HepG2 (cell line): ENCODE results near the gene SSC4D. TPM values are rescaled to one million over a fixed set of nuclear protein-coding genes. Genes with fewer than 3 reads are reported as not detected.
A peak's percentile ranks its signal among the peaks of the same experiment; 100 is the strongest.

ENCODE experiments used
- CBX1 ChIP-seq: IDR thresholded peaks from one replicate; pipeline ENCODE4 v1.6.1; 2016; ENCODE audit warnings: antibody characterized with exemption, low read depth
- HDAC6 ChIP-seq: fragments of 200-600 bp; sonication (generic); IDR thresholded peaks from 2 replicates; pipeline ENCODE4 v1.7.0; 2017; ENCODE audit warnings: mild to moderate bottlenecking, antibody characterized with exemption, low read length, low read depth
- HMG20A ChIP-seq: IDR thresholded peaks from 2 replicates; pipeline ENCODE4 v1.6.1; 2016; ENCODE audit warnings: borderline replicate concordance
- KDM2A ChIP-seq: sonication (generic); formaldehyde crosslinking; IDR thresholded peaks from 2 replicates; pipeline ENCODE4 v1.4.0; 2020; ENCODE audit warnings: low read depth, missing genetic modification reagents, borderline replicate concordance
- KDM3A ChIP-seq: IDR thresholded peaks from 2 replicates; pipeline ENCODE4 v1.6.1; 2018; ENCODE audit warnings: low read depth, missing compliant biosample characterization
- MAFK ChIP-seq, 2 experiments: IDR thresholded peaks in 1 of 2; conservative IDR thresholded peaks in 1 of 2; 2 replicates each; pipeline ENCODE4 v1.6.1; 2011; ENCODE audit warnings: improper control_type of control experiment in 2 of 2, low read length in 2 of 2
- MEF2D ChIP-seq: sonication (generic); formaldehyde crosslinking; IDR thresholded peaks from 2 replicates; pipeline ENCODE4 v1.5.1; 2020; ENCODE audit warnings: mild to moderate bottlenecking, missing genetic modification reagents
- ONECUT2 ChIP-seq: sonication (generic); formaldehyde crosslinking; IDR thresholded peaks from 2 replicates; pipeline ENCODE4 v1.4.0; 2020; ENCODE audit warnings: missing genetic modification reagents
- SMC3 ChIP-seq: IDR thresholded peaks from 2 replicates; pipeline ENCODE4 v1.6.1; 2011; ENCODE audit warnings: low read length, improper control_type of control experiment
- THYN1 ChIP-seq: sonication (generic); formaldehyde crosslinking; IDR thresholded peaks from 2 replicates; pipeline ENCODE4 v1.8.1; 2023; ENCODE audit warnings: low read depth, mild to moderate bottlenecking, moderate library complexity, missing genetic modification reagents, borderline replicate concordance
- YEATS4 ChIP-seq: sonication (generic); formaldehyde crosslinking; IDR thresholded peaks from 2 replicates; pipeline ENCODE4 v1.4.0; 2020; ENCODE audit warnings: missing genetic modification reagents, borderline replicate concordance
- ZNF205 ChIP-seq: IDR thresholded peaks from 2 replicates; pipeline ENCODE4 v1.6.1; 2018; ENCODE audit warnings: missing biosample characterization, missing genetic modification reagents
- ZNF331 ChIP-seq: sonication (generic); formaldehyde crosslinking; IDR thresholded peaks from 2 replicates; pipeline ENCODE4 v1.4.0; 2020; ENCODE audit warnings: missing genetic modification reagents
- ZNF337 ChIP-seq: sonication (generic); formaldehyde crosslinking; IDR thresholded peaks from 2 replicates; pipeline ENCODE4 v1.5.1; 2020; ENCODE audit warnings: missing genetic modification reagents, low read depth, mild to moderate bottlenecking, borderline replicate concordance
- ZNF343 ChIP-seq: sonication (generic); formaldehyde crosslinking; IDR thresholded peaks from 2 replicates; pipeline ENCODE4 v1.4.0; 2020; ENCODE audit warnings: mild to moderate bottlenecking, missing genetic modification reagents
- ZNF546 ChIP-seq: sonication (generic); formaldehyde crosslinking; conservative IDR thresholded peaks from 2 replicates; pipeline ENCODE4 v1.8.1; 2023; ENCODE audit warnings: mild to moderate bottlenecking, missing genetic modification reagents
- ZNF615 ChIP-seq: sonication (generic); formaldehyde crosslinking; IDR thresholded peaks from 2 replicates; pipeline ENCODE4 v1.5.0; 2020; ENCODE audit warnings: mild to moderate bottlenecking, missing genetic modification reagents, borderline replicate concordance
- ZSCAN29 ChIP-seq: sonication (generic); formaldehyde crosslinking; conservative IDR thresholded peaks from 2 replicates; pipeline ENCODE4 v1.4.0; 2020; ENCODE audit warnings: mild to moderate bottlenecking, missing genetic modification reagents
- polyA plus RNA-seq, 8 experiments: library from polyadenylated mRNA; depleted of rRNA in 3 of 8; stranded (reverse) in 7 of 8; unstranded in 1 of 8; fragments of >200 nt; fragmentation: Illumina TruSeq in 4 of 8; extraction: Trizol in 4 of 8; gene quantifications; 2 replicates each; pipeline versions ENCODE4 v1.2.1 to v1.2.3, GENCODE V29; 2011 to 2016; ENCODE audit warnings: low read depth in 4 of 8, missing spikeins in 1 of 8, mixed read lengths in 1 of 8; ENCODE audit not compliant: insufficient read depth in 1 of 8
- total RNA-seq, 5 experiments: library from RNA; depleted of rRNA; stranded (reverse); fragments of >200 nt; fragmentation: Illumina TruSeq; extraction: Trizol; gene quantifications; 2 replicates each; pipeline ENCODE4 v1.2.3, GENCODE V29; 2016; ENCODE audit warnings: low read depth in 1 of 5
- TF ChIP-seq, protein P1 (sequence below): IDR thresholded peaks from 2 replicates; pipeline ENCODE4 v1.6.1; 2016; ENCODE audit warnings: missing compliant biosample characterization, missing genetic modification reagents, borderline replicate concordance
- TF ChIP-seq, protein P2 (sequence below): IDR thresholded peaks from 2 replicates; pipeline ENCODE4 v1.6.1; 2016; ENCODE audit warnings: missing compliant biosample characterization, missing genetic modification reagents, borderline replicate concordance
- TF ChIP-seq, protein P3 (sequence below): sonication (generic); formaldehyde crosslinking; IDR thresholded peaks from 2 replicates; pipeline ENCODE4 v1.5.1; 2020; ENCODE audit warnings: mild to moderate bottlenecking, missing genetic modification reagents, borderline replicate concordance

SSC4D gene
- total and polyA plus RNA-seq, 2 of the 13 experiments (the other 11 are each of a cell fraction or from before 2014, with no cell fraction given), result 33.3 to 63.8 TPM

DNA sequence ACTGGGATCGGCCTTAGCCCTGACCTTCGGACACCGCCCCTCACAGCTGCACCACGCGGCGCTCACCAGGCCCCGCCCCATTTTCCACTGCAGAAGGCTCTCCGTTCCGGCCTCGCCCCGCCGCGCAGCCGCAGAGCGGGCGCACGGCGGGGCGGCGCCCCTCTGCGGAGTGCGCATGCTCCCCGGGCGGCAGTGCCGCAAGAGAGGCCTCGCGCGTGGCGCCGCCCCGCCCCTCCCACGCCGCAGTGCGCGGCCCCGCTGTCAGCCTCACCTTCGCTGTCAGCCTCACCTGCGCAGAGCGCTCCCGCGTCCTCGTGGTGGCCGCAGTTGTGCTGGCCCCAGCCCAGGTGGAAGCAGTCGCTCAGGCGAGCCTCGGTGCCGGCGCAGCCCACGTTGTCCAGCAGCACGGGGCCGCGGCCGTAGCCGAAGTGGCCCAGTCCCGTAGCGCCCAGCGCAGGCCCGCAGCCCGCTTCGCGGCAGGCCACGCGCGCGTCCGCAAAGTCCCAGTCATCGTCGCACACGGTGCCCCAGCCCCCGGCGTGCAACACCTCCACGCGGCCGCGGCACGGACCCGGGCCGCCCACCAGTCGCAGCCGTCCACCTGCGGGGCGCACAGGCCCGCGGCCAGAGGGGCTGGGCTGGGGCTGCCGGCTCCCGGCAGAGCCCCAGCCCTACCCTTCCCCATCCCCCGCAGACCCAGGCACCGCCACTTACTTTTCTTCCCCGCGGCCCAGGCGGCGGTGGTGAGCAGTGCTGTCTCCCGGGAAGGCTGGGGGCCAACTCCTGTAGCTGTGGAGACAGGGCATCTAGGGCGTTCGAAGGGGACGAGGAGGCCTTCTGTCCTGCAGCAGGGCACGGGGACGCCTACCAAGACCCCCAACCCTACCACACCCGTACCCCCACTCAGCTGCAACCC is 16.1 kb downstream of the SSC4D start (continued):
- TF ChIP-seq YEATS4 (peak; percentile 95; the same call in 1 of the 2 replicates), MEF2D (CRISPR knock-in tag) (no peak; the same call in 1 of the 2 replicates), ZNF205 (CRISPR knock-in tag) (no peak), ZNF343 (CRISPR knock-in tag) (peak; percentile 95), CBX1 (no peak), MAFK (conservative IDR thresholded peaks at IDR 0.05 in 1 of 2, IDR thresholded peaks at IDR 0.05 in 1 of 2; ENCODE audit: low read length in 2 of 2) (no peak), THYN1 (CRISPR knock-in tag) (no peak), ZNF615 (CRISPR knock-in tag) (no peak), SMC3 (no peak), KDM2A (CRISPR knock-in tag) (peak; percentile 91), ZNF546 (peak; percentile 92), ONECUT2 (CRISPR knock-in tag) (no peak), HMG20A (CRISPR knock-in tag) (no peak), ZNF331 (0 out of 2 replicates have a peak, but pooled peaks have one; percentile 58), KDM3A (CRISPR knock-in tag) (peak; percentile 91; the same call in 1 of the 2 replicates), ZNF337 (CRISPR knock-in tag) (peak; percentile 80; the same call in 1 of the 2 replicates), ZSCAN29 (CRISPR knock-in tag) (peak; percentile 49; the same call in 1 of the 2 replicates), HDAC6 (no peak)
- TF ChIP-seq, protein P1, sequence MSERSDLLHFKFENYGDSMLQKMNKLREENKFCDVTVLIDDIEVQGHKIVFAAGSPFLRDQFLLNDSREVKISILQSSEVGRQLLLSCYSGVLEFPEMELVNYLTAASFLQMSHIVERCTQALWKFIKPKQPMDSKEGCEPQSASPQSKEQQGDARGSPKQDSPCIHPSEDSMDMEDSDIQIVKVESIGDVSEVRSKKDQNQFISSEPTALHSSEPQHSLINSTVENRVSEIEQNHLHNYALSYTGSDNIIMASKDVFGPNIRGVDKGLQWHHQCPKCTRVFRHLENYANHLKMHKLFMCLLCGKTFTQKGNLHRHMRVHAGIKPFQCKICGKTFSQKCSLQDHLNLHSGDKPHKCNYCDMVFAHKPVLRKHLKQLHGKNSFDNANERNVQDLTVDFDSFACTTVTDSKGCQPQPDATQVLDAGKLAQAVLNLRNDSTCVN (CRISPR knock-in tag), result peak; percentile 48; the same call in 1 of the 2 replicates
- TF ChIP-seq, protein P2, sequence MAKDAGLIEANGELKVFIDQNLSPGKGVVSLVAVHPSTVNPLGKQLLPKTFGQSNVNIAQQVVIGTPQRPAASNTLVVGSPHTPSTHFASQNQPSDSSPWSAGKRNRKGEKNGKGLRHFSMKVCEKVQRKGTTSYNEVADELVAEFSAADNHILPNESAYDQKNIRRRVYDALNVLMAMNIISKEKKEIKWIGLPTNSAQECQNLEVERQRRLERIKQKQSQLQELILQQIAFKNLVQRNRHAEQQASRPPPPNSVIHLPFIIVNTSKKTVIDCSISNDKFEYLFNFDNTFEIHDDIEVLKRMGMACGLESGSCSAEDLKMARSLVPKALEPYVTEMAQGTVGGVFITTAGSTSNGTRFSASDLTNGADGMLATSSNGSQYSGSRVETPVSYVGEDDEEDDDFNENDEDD (CRISPR knock-in tag), result peak; percentile 81
- TF ChIP-seq, protein P3, sequence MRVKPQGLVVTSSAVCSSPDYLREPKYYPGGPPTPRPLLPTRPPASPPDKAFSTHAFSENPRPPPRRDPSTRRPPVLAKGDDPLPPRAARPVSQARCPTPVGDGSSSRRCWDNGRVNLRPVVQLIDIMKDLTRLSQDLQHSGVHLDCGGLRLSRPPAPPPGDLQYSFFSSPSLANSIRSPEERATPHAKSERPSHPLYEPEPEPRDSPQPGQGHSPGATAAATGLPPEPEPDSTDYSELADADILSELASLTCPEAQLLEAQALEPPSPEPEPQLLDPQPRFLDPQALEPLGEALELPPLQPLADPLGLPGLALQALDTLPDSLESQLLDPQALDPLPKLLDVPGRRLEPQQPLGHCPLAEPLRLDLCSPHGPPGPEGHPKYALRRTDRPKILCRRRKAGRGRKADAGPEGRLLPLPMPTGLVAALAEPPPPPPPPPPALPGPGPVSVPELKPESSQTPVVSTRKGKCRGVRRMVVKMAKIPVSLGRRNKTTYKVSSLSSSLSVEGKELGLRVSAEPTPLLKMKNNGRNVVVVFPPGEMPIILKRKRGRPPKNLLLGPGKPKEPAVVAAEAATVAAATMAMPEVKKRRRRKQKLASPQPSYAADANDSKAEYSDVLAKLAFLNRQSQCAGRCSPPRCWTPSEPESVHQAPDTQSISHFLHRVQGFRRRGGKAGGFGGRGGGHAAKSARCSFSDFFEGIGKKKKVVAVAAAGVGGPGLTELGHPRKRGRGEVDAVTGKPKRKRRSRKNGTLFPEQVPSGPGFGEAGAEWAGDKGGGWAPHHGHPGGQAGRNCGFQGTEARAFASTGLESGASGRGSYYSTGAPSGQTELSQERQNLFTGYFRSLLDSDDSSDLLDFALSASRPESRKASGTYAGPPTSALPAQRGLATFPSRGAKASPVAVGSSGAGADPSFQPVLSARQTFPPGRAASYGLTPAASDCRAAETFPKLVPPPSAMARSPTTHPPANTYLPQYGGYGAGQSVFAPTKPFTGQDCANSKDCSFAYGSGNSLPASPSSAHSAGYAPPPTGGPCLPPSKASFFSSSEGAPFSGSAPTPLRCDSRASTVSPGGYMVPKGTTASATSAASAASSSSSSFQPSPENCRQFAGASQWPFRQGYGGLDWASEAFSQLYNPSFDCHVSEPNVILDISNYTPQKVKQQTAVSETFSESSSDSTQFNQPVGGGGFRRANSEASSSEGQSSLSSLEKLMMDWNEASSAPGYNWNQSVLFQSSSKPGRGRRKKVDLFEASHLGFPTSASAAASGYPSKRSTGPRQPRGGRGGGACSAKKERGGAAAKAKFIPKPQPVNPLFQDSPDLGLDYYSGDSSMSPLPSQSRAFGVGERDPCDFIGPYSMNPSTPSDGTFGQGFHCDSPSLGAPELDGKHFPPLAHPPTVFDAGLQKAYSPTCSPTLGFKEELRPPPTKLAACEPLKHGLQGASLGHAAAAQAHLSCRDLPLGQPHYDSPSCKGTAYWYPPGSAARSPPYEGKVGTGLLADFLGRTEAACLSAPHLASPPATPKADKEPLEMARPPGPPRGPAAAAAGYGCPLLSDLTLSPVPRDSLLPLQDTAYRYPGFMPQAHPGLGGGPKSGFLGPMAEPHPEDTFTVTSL (CRISPR knock-in tag), result no peak
